ENCODE data around the gene TSEN15. TPM values are rescaled to one million over a fixed set of nuclear protein-coding genes. Genes with fewer than 3 reads are reported as not detected.
"Not testable (repeated sequence)": the region's sequence is repeated elsewhere in the genome, so short reads cannot be mapped to it uniquely, and the experiment has no call there.

TSEN15 gene
- total RNA-seq, 1 donor from 2014 or later: 24.5 TPM

DNA sequence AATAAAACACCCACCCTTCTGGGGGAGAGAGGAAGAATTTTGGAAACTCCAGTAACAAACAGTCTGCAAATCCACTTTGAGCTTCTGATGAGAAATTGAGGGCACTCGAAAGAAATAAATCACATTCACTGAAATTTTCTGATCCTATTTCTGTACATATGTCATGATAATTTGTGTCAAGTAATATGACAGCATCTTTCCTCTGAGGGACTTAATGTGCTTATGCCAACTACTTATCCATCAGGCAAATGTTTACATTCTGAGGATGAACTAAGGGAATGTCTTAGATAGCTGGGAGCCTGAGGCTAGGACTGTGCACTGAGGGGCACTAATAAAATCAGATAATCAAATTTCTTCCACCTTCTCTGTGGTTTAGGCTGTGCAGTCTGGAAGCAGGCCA is 44.5 kb downstream of the TSEN15 start:
- TF ChIP-seq, protein P1, sequence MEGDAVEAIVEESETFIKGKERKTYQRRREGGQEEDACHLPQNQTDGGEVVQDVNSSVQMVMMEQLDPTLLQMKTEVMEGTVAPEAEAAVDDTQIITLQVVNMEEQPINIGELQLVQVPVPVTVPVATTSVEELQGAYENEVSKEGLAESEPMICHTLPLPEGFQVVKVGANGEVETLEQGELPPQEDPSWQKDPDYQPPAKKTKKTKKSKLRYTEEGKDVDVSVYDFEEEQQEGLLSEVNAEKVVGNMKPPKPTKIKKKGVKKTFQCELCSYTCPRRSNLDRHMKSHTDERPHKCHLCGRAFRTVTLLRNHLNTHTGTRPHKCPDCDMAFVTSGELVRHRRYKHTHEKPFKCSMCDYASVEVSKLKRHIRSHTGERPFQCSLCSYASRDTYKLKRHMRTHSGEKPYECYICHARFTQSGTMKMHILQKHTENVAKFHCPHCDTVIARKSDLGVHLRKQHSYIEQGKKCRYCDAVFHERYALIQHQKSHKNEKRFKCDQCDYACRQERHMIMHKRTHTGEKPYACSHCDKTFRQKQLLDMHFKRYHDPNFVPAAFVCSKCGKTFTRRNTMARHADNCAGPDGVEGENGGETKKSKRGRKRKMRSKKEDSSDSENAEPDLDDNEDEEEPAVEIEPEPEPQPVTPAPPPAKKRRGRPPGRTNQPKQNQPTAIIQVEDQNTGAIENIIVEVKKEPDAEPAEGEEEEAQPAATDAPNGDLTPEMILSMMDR (conservative IDR thresholded peaks at IDR 0.05): no peak
- DNase-seq (ENCODE audit: extremely low spot score, unreplicated experiment): no peak
- H3K4me1 Mint-ChIP-seq (ENCODE audit: unreplicated experiment): peaks cover 7% of the 10 kb centered on the region
- peaks cover 7% of the 10 kb centered on the region for H3K36me3 Mint-ChIP-seq
- H3K27ac Mint-ChIP-seq: no peak overlapping the region
- H3K4me3 Mint-ChIP-seq: no peak overlapping the region
- H3K9me3 Mint-ChIP-seq: peaks cover 4% of the 10 kb centered on the region
- H3K27me3 Mint-ChIP-seq: no peaks in the 10 kb centered on the region

DNA sequence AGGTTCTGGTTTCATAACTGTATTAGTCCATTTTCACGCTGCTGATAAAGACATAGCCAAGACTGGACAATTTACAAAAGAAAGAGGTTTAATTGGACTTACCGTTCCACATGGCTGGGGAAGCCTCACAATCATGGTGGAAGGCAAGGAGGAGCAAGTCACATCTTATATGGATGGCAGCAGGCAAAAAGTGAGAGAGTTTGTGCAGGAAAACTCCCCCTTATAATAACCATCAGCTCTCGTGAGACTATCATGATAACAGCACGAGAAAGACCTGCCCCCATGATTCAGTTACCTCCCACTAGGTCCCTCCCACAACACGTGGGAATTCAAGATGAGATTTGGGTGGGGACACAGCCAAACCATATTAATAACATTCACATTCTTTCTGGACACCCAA is 45.0 kb downstream of the TSEN15 start:
- not testable (repeated sequence) for H3K27me3 Mint-ChIP-seq, H3K9me3 Mint-ChIP-seq, H3K36me3 Mint-ChIP-seq

DNA sequence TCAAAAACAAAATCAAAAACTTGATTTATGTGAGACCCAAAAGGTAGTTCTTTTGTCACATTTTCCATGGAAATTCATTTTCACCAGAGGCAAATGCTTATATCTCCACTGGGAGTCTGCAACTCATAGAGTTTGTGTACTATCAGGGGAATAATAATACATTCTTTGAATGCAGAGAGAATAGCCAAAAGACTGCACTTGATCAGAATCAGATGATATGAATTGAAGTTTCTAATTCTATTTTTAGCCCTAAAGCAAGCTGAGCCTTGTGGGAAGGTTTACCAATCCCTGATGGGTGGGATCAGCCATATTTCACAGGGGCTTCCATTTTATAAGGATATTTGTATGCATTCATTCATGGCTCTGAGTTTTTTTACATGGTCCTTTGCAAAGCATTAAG is 49.6 kb downstream of the TSEN15 start:
- H3K36me3 Mint-ChIP-seq: peaks cover 6% of the 10 kb centered on the region
- peaks cover 15% of the 10 kb centered on the region for H3K9me3 Mint-ChIP-seq
- H3K27ac Mint-ChIP-seq: no peak overlapping the region
- H3K27me3 Mint-ChIP-seq: no peaks in the 10 kb centered on the region
- H3K4me3 Mint-ChIP-seq: no peak overlapping the region
- H3K4me1 Mint-ChIP-seq (ENCODE audit: unreplicated experiment): no peaks in the 10 kb centered on the region
- TF ChIP-seq, protein P1 (conservative IDR thresholded peaks at IDR 0.05): no peak
- DNase-seq (ENCODE audit: extremely low spot score, unreplicated experiment): no peak

More for the DNA sequence above, 45.0 kb downstream of the TSEN15 start:
- H3K4me3 Mint-ChIP-seq; H3K4me1 Mint-ChIP-seq (ENCODE audit: unreplicated experiment); DNase-seq (ENCODE audit: extremely low spot score, unreplicated experiment); H3K27ac Mint-ChIP-seq: not testable (repeated sequence)

DNA sequence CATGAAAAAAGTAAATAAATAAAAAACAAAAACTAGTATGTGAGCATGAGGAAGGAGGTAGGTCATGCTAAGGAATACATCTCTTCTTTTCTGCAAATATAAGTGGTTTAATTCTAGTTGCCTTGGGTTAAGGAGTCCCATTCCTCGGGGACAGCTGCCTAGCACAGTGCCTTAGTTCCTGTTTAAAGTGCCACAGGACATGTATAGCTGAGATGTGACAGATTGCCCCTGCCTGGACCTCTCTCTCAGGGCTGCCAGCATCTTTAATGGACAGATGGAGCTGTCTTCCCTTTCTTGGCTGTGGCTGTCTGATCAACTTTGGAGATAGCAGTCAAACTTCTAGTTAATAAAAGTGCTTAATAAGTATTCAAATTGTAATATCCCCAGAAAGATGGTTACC is 50.0 kb downstream of the TSEN15 start:
- no peaks in the 10 kb centered on the region for H3K27me3 Mint-ChIP-seq
- H3K4me3 Mint-ChIP-seq: no peak overlapping the region
- H3K9me3 Mint-ChIP-seq: peaks cover 12% of the 10 kb centered on the region
- H3K27ac Mint-ChIP-seq: no peak overlapping the region
- no peak for DNase-seq (ENCODE audit: extremely low spot score, unreplicated experiment)
- H3K36me3 Mint-ChIP-seq: peaks cover 4% of the 10 kb centered on the region
- H3K4me1 Mint-ChIP-seq (ENCODE audit: unreplicated experiment): no peaks in the 10 kb centered on the region
- TF ChIP-seq, protein P1 (conservative IDR thresholded peaks at IDR 0.05): no peak

DNA sequence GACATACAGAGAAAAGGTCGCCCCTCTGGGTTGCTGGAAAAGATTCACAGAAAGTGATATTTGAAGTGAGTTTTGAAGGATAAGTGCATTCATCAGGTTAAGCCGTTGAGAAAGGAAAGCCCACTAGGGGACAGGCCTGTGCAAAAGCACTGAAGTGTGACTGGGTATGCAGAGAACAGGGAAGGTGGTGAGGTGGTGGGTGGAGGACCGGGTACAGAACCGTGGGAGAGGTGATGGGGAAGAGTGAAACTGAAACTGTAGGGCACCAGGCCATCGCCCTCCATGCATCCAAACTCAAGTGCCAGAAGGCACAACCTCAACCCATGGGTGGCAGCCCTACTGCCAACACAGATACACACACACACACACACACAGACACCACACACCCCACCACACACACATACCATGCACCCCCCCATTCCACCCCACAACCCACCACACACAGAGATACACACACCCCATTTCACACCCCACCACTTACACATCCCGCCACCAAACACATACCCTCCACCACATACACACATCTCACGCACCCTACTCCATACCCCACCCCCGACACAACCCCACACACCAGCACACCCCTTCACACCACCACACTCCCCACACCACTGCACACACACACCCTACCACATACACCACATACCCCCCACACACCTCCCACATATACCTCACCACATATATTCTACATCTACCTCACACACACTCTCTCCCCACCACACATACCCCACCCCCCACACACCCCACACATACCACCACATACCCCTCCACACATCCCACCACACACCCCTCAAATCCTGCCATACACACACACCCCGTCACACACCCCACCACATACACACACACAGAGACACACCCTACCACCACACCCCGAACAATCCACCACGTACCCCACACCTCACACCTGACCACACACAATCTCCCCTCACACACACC is 59.0 kb downstream of the TSEN15 start:
- Mint-ChIP-seq H3K4me1 (ENCODE audit: unreplicated experiment) (no peaks in the 10 kb centered on the region), H3K36me3 (peaks cover 9% of the 10 kb centered on the region), H3K27me3 (no peaks in the 10 kb centered on the region), H3K9me3 (peaks cover 4% of the 10 kb centered on the region), H3K4me3 (no peak overlapping the region), H3K27ac (no peak overlapping the region)
- TF ChIP-seq, protein P1 (conservative IDR thresholded peaks at IDR 0.05): no peak
- DNase-seq (ENCODE audit: extremely low spot score, unreplicated experiment): no peak

DNA sequence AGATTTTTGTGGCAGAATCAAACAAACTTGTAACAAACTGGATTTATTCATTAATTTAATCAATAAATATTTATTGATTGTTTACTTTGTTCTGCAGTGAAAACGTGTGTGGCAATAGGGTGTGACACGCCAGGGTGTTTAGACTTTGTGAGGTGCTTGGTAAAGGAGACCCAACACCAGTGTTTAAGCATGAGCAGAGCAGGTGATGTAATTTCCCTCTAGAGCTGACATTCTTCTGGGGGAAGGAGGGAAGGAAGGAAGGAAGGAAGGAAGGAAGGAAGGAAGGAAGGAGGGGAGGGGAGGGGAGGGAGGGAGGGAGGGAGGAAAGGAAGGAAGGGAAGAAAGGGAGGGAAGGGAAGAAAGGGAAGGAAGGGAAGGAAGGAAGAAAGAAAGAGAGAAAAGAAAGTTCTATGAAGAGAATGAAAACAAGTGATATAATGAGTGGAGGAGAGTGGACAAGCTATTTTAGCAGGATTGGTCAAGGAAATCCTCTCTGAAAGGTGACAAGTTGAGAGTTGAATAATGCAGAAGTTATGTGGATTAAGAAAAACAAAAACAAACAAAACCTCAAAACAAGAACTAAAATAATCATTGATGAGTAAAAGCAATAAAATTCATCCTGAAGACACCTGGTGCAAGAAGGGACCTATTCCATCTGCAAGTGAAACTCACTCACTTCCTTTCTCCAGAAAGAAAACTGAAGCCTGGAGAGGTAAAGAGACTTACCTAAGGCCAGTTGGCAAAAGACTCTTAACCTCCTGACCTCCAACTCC is 60.8 kb downstream of the TSEN15 start:
- no peak overlapping the region for H3K4me3 Mint-ChIP-seq
- H3K36me3 Mint-ChIP-seq: peaks cover 3% of the 10 kb centered on the region
- H3K27ac Mint-ChIP-seq: no peak overlapping the region
- no peaks in the 10 kb centered on the region for H3K4me1 Mint-ChIP-seq (ENCODE audit: unreplicated experiment)
- no peaks in the 10 kb centered on the region for H3K27me3 Mint-ChIP-seq
- H3K9me3 Mint-ChIP-seq: no peaks in the 10 kb centered on the region
- TF ChIP-seq, protein P1 (conservative IDR thresholded peaks at IDR 0.05): no peak
- DNase-seq (ENCODE audit: extremely low spot score, unreplicated experiment): no peak

Data from type B pancreatic cell (in vitro differentiated cells).